NCI-H748 treated with DMSO at 0.1 percent for 48 hours (cell line): ENCODE results near the gene DGLUCY.
"Not testable (repeated sequence)": the region's sequence is repeated elsewhere in the genome, so short reads cannot be mapped to it uniquely, and the experiment has no call there.

Experiments
- DNase-seq: peaks from one replicate; lab custom pipeline; 2025; lab: John Stamatoyannopoulos, UW

DGLUCY gene

DNA sequence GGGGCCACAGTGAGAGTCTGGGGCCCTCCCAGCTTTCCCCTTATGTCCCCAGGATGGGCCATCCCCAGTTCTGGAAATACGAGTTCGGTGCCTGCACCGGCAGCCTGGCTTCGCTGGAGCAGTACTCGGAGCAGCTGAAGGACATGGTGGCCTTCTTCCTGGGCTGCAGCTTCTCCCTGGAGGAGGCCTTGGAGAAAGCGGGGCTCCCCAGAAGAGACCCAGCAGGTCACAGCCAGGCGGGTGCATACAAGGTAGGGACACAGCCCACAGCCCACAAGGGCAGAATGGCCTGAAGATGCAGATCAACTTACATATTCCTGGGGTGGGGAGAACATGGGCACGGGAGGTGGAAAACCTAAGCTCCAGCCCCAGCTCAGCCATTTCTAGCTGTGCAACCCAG is 56.1 kb downstream of the DGLUCY start:
- DNase-seq: no peak

DNA sequence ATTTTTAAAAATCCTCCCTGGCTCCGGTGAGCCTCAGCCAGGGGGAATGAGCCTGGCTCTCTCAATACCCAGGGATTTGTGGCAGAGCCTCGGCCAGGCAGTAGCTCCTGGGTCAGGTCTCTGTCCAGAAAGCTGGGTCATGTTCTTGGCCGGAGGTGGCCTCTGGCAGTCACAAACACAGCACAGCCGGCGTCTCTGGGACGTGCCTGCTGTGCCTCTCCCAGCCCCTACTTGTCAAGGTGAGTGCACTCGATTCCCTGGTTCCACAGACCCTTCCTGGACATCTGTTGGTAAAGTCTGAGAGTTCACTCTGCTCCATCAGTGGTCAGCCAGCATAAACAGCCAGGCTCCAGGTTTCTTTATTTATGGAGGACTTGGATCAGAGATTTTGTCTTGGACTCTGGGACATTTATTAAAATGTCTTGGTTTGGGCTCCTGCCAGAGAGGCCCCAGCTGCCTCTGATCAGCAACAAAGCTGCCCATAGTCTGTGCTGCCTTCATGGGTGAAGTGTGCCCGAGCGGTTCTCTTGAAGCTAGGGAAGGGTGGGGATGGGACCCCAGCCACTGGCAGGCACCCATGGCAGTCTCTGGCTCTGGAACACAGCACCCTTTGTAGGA is 56.7 kb downstream of the DGLUCY start:
- no peak for DNase-seq

DNA sequence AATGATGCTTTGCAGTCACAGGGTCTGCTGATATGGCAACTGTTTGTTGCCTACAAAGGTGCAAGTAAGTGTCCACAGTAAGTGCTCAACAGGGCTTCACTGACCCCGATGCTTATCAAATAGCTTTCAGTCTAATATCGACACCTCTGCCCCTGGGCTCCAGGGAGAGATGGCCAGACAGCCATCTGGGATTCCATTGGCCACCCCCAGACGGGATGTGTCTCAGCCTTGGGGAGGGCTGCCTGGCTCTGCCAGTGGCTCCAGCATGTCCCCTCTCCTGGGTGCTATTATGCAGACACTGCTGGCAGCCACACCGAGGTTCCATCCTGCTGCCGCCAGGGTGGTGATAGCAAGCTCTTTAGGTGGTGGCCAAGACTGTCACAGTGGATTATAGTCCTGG is 57.4 kb downstream of the DGLUCY start:
- no peak for DNase-seq

DNA sequence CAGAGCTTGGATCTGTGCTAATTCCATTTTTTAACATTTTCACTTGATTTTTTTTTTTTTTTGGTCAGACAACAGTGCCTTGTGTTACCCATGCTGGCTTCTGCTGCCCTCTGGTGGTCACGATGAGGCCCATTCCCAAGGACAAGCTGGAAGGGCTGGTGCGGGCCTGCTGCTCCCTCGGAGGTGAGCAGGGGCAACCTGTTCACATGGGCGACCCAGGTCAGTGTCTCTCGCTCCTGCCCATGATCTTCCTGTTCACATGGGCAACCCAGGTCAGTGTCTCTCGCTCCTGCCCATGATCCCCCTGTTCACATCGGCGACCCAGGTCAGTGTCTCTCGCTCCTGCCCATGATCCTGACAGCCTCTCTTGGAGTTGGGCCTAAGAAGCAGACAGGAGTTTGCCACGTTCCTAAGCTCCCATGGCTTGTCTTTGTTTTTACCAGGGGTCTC is 59.4 kb downstream of the DGLUCY start:
- peak; percentile 54 for DNase-seq

DNA sequence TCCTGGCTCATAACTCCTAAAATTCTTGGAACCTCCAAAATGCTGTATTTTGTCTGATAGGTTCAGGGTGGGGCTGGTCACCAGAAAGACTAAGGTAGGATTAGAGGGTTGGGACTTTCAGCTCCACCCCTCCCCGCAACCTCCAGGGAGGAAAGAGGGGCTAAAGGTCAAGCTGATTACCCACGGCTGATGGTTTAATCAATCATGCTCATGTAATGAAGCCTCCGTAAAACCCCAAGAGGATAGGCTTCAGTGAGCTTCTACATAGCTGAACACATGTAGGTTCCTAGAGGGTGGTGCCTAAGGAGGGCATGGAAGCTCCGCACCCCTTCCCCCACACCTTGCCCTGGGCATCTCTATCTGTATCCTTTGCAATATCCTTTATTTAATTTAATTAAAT is 60.0 kb downstream of the DGLUCY start:
- DNase-seq: no peak

- no peak for DNase-seq
Measured at GRCh38 chr14:91175291-91176201, 61.7 kb downstream of the DGLUCY start.

DNA sequence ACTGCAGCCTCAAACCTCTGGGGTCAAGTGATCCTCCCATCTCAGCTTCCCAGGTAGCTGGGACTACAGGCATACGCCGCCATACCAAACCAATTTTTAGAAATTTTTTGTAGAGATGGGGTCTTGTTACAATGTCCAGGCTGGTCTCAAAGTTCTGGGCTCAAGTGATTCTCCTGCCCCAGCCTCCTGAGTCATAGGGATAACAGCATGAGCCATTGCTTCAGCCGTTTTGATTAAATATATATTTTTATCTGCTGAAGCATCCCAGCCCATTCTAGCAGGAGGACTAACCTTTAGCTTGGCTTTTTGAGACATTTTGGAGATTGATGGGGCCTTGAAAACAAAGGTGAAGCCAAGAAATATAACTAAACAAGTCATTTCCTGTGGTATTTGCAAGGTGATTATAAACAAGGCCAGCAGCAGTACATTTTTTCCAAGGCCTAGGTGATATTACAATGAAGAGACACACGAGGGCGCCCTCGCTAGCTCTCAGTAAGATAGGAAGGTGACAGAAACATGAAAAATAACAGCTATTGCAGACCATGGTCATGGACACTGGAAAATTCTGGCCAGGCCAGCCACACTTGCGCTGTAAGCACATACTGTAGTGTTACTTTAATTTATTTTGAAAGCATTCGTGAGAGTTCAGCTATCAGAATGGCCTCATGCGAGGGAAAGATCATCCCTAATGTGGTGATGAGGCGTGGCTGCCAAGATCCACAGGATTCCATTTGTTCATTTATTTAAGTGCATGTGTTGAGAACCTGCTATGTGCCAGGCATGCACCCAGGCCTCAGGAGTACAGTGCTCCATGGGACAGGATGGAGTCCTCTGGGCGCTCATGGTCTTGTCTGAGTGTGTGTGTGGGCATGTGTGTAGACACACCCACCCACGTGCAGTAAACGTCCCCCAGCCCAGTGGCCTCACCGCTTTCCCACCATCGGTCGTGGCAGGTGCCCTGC is 63.5 kb downstream of the DGLUCY start:
- peak; percentile 87 for DNase-seq

DNA sequence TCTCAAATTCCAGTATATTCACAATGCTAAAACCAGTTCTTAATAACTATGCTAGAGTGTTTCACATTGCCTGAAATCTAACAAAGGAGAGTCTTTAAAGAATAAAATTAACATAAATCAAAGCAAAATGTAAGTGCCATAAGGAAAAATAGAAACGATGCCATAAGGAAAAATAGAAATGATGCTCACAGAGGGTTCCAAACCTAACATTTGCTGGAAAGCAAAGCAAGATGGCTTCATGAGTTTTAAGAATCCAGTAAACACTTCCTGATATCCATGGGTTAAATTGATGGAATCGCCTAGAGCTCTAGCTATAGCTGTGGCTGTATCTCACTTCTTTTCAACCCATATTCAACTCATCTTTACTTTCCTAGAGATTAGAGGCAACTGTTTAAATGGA is 66.7 kb downstream of the DGLUCY start:
- DNase-seq: no peak

- not testable (repeated sequence) for DNase-seq
Measured at GRCh38 chr14:91182753-91183152, 68.9 kb downstream of the DGLUCY start.

GRCh38 chr14:91184559-91184958 is 70.7 kb downstream of the DGLUCY start:
- no peak for DNase-seq

GRCh38 chr14:91185721-91186120 is 71.8 kb downstream of the DGLUCY start:
- DNase-seq: no peak

GRCh38 chr14:91186515-91187066 is 72.7 kb downstream of the DGLUCY start:
- no peak for DNase-seq

DNA sequence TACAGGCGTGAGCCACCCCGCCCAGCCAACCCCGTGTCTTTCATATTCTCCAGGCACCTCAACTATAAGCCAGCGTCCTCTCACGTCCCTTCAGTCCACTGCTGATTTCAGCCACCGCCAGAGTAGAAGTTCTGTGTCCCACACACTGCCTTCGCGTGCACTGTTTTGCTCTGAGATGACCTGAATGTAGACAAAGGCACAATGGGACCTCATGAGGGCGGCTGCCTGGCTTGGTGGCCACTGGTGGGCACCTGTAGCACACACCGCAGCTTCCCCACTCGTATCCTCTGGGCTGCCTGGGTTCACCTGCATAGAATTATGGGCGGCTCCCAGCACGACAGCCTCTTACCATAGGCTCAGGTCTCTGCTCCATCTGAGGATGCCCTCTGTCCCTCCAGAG is 73.4 kb downstream of the DGLUCY start:
- no peak for DNase-seq

- no peak for DNase-seq
Measured at GRCh38 chr14:91190853-91191252, 77.0 kb downstream of the DGLUCY start.

- DNase-seq: no peak
Measured at GRCh38 chr14:91193069-91193468, 79.2 kb downstream of the DGLUCY start.

- no peak for DNase-seq
Measured at GRCh38 chr14:91195881-91196280, 82.0 kb downstream of the DGLUCY start.

DNA sequence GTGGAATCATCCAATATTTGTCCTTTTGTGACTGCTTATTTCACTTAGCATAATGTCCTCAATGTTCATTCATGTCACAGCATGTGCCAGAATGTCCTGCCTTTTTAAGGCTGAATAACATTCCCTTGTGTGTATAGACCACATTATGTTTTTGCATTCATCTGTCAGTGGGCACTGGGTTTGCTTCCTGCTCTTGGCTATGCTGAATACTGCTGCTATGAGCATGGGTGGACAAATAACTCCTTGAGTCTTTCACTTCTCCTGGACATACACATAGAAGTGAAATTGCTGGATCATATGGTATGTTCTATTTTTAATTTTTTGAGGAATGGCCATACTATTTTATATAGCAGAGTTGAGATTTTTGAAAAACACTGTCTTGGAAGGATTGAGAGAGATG is 83.8 kb downstream of the DGLUCY start:
- DNase-seq: no peak

DNA sequence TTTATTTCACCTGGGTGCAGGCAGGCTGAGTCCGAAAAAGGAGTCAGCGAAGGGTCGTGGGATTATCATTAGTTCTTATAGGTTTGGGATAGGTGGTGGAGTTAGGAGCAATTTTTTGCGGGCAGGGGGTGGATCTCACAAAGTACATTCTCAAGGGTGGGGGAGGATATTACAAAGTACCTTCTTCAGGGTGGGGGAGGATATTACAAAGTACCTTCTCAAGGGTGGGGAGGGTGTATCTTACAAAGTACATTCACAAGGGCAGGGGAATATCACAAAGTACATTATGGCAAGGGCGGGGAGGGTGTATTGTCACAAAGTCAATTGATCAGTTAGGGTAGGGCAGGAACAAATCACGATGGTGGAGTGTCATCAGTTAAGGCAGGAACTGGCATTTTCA is 86.9 kb downstream of the DGLUCY start:
- DNase-seq: not testable (repeated sequence)

DNA sequence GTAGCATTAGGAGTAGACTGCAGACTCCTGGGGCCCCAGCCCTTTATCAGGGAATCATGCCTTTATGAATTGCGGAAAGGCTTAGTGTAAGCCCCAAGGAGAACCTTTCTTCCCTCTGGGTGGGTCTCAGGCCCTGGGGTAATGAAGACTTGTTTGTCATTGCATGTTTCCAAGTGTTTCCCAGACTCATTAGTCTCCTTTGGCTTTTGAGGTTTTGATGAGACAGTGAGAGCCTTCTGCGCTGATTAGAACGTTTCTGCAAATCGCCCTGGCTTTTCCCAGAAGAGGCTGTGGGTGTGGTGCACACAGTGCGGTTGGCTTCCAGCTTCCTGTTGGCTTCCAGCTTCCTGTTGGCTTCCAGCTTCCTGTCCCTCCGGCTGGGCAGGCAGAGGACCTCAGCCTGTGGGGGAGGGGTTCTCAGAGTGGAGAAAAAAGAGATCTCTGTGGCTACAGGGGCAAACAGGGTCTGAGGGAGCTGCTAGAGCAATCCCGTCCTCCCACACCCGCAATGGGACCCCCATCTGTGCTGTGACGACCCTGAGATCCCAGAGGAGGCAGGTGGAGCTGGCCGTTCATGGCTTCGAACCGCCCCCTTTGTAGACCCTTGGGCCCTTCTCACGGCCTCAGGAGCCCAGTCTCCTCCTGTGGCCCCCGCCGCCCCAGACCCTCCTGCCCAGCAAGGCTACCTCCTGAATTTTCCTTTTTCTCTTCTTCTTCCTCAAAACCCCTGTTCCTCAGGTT is 88.5 kb downstream of the DGLUCY start:
- no peak for DNase-seq

DNA sequence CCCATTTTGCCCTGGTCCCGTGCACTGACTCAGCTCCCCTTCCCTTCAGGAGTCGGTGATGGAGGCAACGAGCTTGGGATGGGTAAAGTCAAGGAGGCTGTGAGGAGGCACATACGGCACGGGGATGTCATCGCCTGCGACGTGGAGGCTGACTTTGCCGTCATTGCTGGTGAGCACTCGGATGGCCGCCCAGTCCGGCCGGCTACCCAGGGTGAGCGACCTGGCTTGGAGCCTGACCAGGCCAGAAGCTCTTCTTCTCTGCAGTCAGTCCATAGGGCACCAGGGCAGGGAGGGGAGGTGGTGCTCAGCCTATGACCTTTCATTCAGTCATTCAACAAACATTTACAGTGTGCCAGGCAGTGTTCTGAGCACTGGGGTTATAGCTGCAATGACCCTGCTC is 90.8 kb downstream of the DGLUCY start:
- DNase-seq: no peak

GRCh38 chr14:91205459-91205858 is 91.6 kb downstream of the DGLUCY start:
- DNase-seq: no peak
